ENCODE data around the gene OR10W1.

The OR10W1 gene, protein sequence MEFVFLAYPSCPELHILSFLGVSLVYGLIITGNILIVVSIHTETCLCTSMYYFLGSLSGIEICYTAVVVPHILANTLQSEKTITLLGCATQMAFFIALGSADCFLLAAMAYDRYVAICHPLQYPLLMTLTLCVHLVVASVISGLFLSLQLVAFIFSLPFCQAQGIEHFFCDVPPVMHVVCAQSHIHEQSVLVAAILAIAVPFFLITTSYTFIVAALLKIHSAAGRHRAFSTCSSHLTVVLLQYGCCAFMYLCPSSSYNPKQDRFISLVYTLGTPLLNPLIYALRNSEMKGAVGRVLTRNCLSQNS

DNA sequence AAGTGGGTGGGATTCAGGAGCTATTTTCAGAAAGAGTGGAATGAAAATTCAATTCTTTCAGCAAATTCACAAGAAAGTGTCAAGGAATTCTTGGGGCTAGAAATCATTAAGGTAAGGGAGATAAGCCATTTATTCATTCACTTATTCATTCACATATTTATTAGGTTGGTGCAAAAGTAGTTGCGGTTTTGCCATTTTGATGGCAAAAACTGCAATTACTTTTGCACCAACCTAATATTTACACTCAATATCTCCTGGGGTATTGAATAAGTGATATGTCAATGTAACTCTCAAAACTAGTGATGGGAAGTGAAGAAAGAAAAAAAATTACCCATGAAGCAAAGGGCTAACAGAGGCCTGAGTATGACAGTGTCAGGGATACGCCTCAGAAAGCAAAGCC lies at the start of gene OR10W1:
Gene OR10W1 (minus strand): TSS at position 119 of the 400 bp plus-strand sequence. CDS start 402 bp downstream, outside the sequence.
- no peak within 1 kb of the TSS for H3K9ac ChIP-seq
- H3K9me3 ChIP-seq (ENCODE audit: control insufficient read depth, low read length) = no peaks in the 10 kb centered on the region
- no peaks in the 10 kb centered on the region for H3K27me3 ChIP-seq (ENCODE audit: control insufficient read depth, insufficient read depth, low read length)
- no peaks in the 10 kb centered on the region for H3K36me3 ChIP-seq (ENCODE audit: control insufficient read depth, insufficient read depth, low read length)
- TF ChIP-seq, protein P1, sequence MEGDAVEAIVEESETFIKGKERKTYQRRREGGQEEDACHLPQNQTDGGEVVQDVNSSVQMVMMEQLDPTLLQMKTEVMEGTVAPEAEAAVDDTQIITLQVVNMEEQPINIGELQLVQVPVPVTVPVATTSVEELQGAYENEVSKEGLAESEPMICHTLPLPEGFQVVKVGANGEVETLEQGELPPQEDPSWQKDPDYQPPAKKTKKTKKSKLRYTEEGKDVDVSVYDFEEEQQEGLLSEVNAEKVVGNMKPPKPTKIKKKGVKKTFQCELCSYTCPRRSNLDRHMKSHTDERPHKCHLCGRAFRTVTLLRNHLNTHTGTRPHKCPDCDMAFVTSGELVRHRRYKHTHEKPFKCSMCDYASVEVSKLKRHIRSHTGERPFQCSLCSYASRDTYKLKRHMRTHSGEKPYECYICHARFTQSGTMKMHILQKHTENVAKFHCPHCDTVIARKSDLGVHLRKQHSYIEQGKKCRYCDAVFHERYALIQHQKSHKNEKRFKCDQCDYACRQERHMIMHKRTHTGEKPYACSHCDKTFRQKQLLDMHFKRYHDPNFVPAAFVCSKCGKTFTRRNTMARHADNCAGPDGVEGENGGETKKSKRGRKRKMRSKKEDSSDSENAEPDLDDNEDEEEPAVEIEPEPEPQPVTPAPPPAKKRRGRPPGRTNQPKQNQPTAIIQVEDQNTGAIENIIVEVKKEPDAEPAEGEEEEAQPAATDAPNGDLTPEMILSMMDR (IDR thresholded peaks at IDR 0.05) = no peak
- H3K4me3 ChIP-seq (ENCODE audit: low read depth, low read length) = no peak within 1 kb of the TSS
- no peak within 1 kb of the TSS for H2AFZ ChIP-seq
- no peaks in the 10 kb centered on the region for H3K79me2 ChIP-seq
- no peak within 1 kb of the TSS for H3K4me2 ChIP-seq (ENCODE audit: low read length)
- no peak within 1 kb of the TSS for H3K27ac ChIP-seq
- no peaks in the 10 kb centered on the region for H3K4me1 ChIP-seq

DNA sequence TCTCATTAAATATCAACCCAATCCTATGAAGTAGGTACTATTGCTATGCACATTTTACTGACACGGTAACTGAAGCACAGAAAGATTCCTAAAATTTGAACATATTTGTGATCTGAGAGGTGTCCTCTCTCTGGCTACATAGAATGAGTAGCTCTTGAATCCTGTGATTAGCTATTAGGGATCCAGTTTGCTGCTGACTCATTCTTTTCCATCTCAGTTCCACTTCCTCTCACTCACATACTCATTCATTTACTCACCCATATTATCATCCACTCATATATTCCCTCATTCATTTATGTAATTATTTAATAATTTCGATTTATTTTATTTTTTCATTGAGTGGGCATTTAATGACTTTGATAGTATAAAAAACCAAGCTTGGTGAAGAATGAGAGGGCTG lies 48.1 kb upstream of the OR10W1 start:
- Histone ChIP-seq H3K27ac (no peak overlapping the region), H3K9ac (no peak overlapping the region), H3K79me2 (no peaks in the 10 kb centered on the region), H3K4me2 (ENCODE audit: low read length) (no peak overlapping the region), H2AFZ (no peak overlapping the region), H3K4me1 (no peaks in the 10 kb centered on the region), H3K4me3 (ENCODE audit: low read depth, low read length) (no peak overlapping the region), H3K36me3 (ENCODE audit: control insufficient read depth, insufficient read depth, low read length) (no peaks in the 10 kb centered on the region), H3K9me3 (ENCODE audit: control insufficient read depth, low read length) (no peaks in the 10 kb centered on the region), H3K27me3 (ENCODE audit: control insufficient read depth, insufficient read depth, low read length) (no peaks in the 10 kb centered on the region)
- TF ChIP-seq, protein P1 (IDR thresholded peaks at IDR 0.05) = no peak

DNA sequence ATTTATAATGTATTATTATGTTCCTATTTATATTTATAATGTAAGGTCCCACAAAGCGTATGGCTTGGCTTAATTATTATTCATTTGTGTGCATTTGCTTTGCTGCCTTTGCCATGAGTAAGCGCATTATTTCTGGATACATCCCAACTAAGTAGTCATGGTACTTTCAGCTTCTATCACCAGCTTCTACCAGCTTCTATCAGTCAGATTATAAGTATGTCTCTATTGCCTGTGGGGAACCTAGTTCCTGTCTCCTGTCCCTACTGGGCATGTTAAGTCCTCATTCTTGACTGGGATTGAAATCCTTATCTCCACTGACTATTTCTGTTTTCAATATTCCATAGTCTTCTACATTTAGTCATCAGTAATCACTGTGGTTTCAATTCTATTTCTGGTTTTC lies 33.5 kb upstream of the OR10W1 start:
- H3K9ac ChIP-seq = no peak overlapping the region
- TF ChIP-seq, protein P1 (IDR thresholded peaks at IDR 0.05) = no peak
- H2AFZ ChIP-seq = no peak overlapping the region
- H3K27me3 ChIP-seq (ENCODE audit: control insufficient read depth, insufficient read depth, low read length) = no peaks in the 10 kb centered on the region
- no peak overlapping the region for H3K4me3 ChIP-seq (ENCODE audit: low read depth, low read length)
- H3K9me3 ChIP-seq (ENCODE audit: control insufficient read depth, low read length) = no peaks in the 10 kb centered on the region
- H3K4me2 ChIP-seq (ENCODE audit: low read length) = no peak overlapping the region
- no peaks in the 10 kb centered on the region for H3K4me1 ChIP-seq
- no peak overlapping the region for H3K27ac ChIP-seq
- no peaks in the 10 kb centered on the region for H3K36me3 ChIP-seq (ENCODE audit: control insufficient read depth, insufficient read depth, low read length)
- H3K79me2 ChIP-seq = no peaks in the 10 kb centered on the region

DNA sequence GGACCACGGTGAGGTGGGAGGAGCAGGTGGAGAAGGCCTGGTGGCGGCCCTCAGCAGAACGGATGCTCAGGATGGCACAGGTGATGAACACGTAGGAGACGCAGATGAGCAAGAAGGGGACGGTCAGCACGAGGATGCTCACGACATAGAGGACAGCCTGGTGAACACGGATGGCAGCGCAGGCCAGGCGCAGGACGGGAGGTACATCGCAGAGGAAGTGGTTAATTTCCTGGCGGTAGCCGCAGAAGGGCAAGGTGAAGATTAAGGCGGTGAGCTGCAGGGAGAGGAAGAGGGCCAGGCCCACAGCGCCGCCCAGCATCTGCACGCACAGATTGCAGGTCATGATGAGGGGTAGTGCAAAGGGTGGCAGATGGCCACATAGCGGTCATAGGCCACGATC lies 24.0 kb upstream of the OR10W1 start:
- H3K27me3 ChIP-seq (ENCODE audit: control insufficient read depth, insufficient read depth, low read length) = no peaks in the 10 kb centered on the region
- H3K27ac ChIP-seq = no peak overlapping the region
- TF ChIP-seq, protein P1 (IDR thresholded peaks at IDR 0.05) = no peak
- H3K4me1 ChIP-seq = no peaks in the 10 kb centered on the region
- H3K79me2 ChIP-seq = no peaks in the 10 kb centered on the region
- H3K36me3 ChIP-seq (ENCODE audit: control insufficient read depth, insufficient read depth, low read length) = no peaks in the 10 kb centered on the region
- no peaks in the 10 kb centered on the region for H3K9me3 ChIP-seq (ENCODE audit: control insufficient read depth, low read length)
- no peak overlapping the region for H3K9ac ChIP-seq
- H3K4me3 ChIP-seq (ENCODE audit: low read depth, low read length) = no peak overlapping the region
- H3K4me2 ChIP-seq (ENCODE audit: low read length) = no peak overlapping the region
- no peak overlapping the region for H2AFZ ChIP-seq

DNA sequence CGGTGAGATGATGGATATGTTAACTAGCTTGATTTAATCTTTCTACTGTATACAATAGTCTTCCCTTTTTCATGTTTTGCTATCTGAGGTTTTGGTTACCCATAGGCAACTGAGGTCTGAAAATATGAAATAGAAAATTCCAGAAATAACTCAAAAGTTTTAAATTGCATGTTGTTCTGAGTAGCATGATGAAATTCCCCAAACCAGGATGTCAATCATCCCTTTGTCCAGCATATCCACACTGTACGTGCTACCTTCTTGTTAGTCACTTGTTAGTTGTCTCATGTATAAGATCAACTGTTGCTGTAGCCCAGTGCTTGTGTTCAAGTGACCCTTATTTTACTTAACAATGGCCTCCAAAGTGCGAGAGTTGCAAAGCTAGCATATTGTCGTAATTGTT lies 21.2 kb upstream of the OR10W1 start:
- Histone ChIP-seq H3K9me3 (ENCODE audit: control insufficient read depth, low read length) (no peaks in the 10 kb centered on the region), H3K36me3 (ENCODE audit: control insufficient read depth, insufficient read depth, low read length) (no peaks in the 10 kb centered on the region)

More for the DNA sequence above, 21.2 kb upstream of the OR10W1 start:
- no peaks in the 10 kb centered on the region for H3K4me1 ChIP-seq
- TF ChIP-seq, protein P1 (IDR thresholded peaks at IDR 0.05) = no peak
- H3K4me3 ChIP-seq (ENCODE audit: low read depth, low read length) = no peak overlapping the region
- no peak overlapping the region for H3K4me2 ChIP-seq (ENCODE audit: low read length)
- H3K9ac ChIP-seq = no peak overlapping the region
- no peaks in the 10 kb centered on the region for H3K27me3 ChIP-seq (ENCODE audit: control insufficient read depth, insufficient read depth, low read length)
- H3K79me2 ChIP-seq = no peaks in the 10 kb centered on the region
- no peak overlapping the region for H3K27ac ChIP-seq
- H2AFZ ChIP-seq = no peak overlapping the region
